IgD-negative memory B cell (primary cell): ENCODE data around the gene MEG3. TPM values are rescaled to one million over a fixed set of nuclear protein-coding genes. Genes with fewer than 3 reads are reported as not detected.

ENCODE experiments used
- H3K27ac Mint-ChIP-seq, 3 donors: one replicate each; pipeline ENCODE4 v1.8.0; 2020 to 2022; ENCODE audit warnings: mild to moderate bottlenecking in 3 of 3, mixed read lengths in 3 of 3, moderate library complexity in 1 of 3
- H3K27me3 Mint-ChIP-seq: one replicate; pipeline ENCODE4 v1.8.0; 2021; ENCODE audit warnings: mixed read lengths
- H3K36me3 Mint-ChIP-seq: one replicate; pipeline ENCODE4 v1.8.0; 2020; ENCODE audit warnings: mild to moderate bottlenecking, mixed read lengths
- H3K4me1 Mint-ChIP-seq, 3 donors: one replicate each; pipeline ENCODE4 v1.8.0; 2020 to 2022; ENCODE audit warnings: mixed read lengths in 3 of 3, mild to moderate bottlenecking in 1 of 3
- H3K4me3 Mint-ChIP-seq, 4 donors: one replicate each; pipeline ENCODE4 v1.8.0; 2020 to 2022; ENCODE audit warnings: mild to moderate bottlenecking in 4 of 4, mixed read lengths in 4 of 4, moderate library complexity in 3 of 4
- H3K9me3 Mint-ChIP-seq, 3 donors: one replicate each; pipeline ENCODE4 v1.8.0; 2020 to 2021; ENCODE audit warnings: mixed read lengths in 3 of 3, mild to moderate bottlenecking in 1 of 3
- polyA plus RNA-seq: library from polyadenylated mRNA; unstranded; fragments of 300-500 nt; fragmentation: Illumina TruSeq; gene quantifications from one replicate; pipeline ENCODE4 v1.2.3, GENCODE V29; 2021

Gene MEG3
- polyA plus RNA-seq, 1 donor from 2014 or later = not detected

GRCh38 chr14:100887728-100888335 lies 61.9 kb downstream of the MEG3 start:
- no peak overlapping the region for H3K27ac Mint-ChIP-seq
- H3K4me1 Mint-ChIP-seq = no peaks in the 10 kb centered on the region
- H3K4me3 Mint-ChIP-seq = no peak overlapping the region
- H3K9me3 Mint-ChIP-seq = peaks cover 0 to 6% (median 2%) of the 10 kb centered on the region in 3 donors
- peaks cover 2% of the 10 kb centered on the region for H3K36me3 Mint-ChIP-seq
- no peaks in the 10 kb centered on the region for H3K27me3 Mint-ChIP-seq

DNA sequence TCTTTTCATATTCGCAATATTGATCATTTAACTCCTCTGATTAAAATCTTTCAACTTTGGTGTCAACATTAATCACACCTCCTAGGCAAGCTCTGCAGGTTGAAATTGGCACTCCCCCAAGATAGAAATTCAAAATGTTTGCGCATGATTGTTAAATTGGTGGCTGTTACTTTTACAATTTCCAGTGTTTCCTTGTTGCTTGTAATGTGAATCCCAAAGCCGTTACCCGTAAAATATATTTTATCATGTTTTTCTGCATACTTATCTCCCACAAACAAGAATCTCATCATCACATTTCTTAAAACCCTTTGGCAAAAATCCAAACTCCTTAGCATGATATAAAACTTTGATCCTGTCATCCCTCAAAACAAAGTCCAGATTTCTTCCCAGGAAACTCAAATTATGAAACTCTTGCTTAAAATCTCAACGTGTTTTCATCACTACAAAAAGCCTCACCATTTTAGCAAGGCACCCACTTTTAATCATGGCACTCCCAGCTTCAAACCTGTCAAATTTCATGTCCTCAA lies 62.9 kb downstream of the MEG3 start:
- Mint-ChIP-seq H3K9me3 (peaks cover 0 to 6% (median 0%) of the 10 kb centered on the region in 3 donors), H3K27me3 (no peaks in the 10 kb centered on the region), H3K27ac (no peak overlapping the region), H3K4me3 (no peak overlapping the region), H3K4me1 (no peaks in the 10 kb centered on the region), H3K36me3 (peaks cover 2% of the 10 kb centered on the region)

DNA sequence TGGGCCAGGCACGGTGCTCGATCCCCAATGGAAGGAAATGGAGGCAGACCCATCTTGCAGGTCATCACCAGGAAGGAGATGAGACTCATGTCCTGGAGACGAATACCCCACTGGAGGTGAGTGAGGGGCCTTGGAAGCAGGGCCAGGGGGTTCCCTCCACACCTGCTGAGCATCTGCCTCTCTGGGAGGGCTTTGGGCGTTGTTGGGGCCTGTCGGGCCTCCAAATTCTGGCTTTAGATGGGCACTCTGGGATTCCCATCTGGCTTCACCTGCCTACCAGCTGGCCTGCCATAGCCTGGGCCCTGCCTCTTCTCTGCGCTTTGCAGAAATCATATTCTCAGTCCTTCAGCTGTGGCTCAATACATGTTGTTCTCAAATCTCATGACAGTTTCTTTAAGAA lies 63.7 kb downstream of the MEG3 start:
- peak overlapping the region in 1 of 3 donors; percentile 76 for H3K27ac Mint-ChIP-seq
- peaks cover 2% of the 10 kb centered on the region for H3K36me3 Mint-ChIP-seq
- peak overlapping the region in 1 of 4 donors; percentile 85 for H3K4me3 Mint-ChIP-seq
- H3K4me1 Mint-ChIP-seq = no peaks in the 10 kb centered on the region
- H3K27me3 Mint-ChIP-seq = no peaks in the 10 kb centered on the region
- H3K9me3 Mint-ChIP-seq = peaks cover 0 to 6% (median 0%) of the 10 kb centered on the region in 3 donors

GRCh38 chr14:100890061-100890850 lies 64.3 kb downstream of the MEG3 start:
- Mint-ChIP-seq H3K27me3 (peaks cover 1% of the 10 kb centered on the region), H3K9me3 (peaks cover 0 to 7% (median 0%) of the 10 kb centered on the region in 3 donors), H3K4me1 (no peaks in the 10 kb centered on the region), H3K27ac (no peak overlapping the region), H3K36me3 (peaks cover 2% of the 10 kb centered on the region), H3K4me3 (no peak overlapping the region)

GRCh38 chr14:100891051-100891450 lies 65.1 kb downstream of the MEG3 start:
- Mint-ChIP-seq H3K36me3 (no peaks in the 10 kb centered on the region), H3K27me3 (peaks cover 3% of the 10 kb centered on the region), H3K4me1 (no peaks in the 10 kb centered on the region), H3K4me3 (no peak overlapping the region), H3K9me3 (peaks cover 0 to 6% (median 0%) of the 10 kb centered on the region in 3 donors), H3K27ac (no peak overlapping the region)

DNA sequence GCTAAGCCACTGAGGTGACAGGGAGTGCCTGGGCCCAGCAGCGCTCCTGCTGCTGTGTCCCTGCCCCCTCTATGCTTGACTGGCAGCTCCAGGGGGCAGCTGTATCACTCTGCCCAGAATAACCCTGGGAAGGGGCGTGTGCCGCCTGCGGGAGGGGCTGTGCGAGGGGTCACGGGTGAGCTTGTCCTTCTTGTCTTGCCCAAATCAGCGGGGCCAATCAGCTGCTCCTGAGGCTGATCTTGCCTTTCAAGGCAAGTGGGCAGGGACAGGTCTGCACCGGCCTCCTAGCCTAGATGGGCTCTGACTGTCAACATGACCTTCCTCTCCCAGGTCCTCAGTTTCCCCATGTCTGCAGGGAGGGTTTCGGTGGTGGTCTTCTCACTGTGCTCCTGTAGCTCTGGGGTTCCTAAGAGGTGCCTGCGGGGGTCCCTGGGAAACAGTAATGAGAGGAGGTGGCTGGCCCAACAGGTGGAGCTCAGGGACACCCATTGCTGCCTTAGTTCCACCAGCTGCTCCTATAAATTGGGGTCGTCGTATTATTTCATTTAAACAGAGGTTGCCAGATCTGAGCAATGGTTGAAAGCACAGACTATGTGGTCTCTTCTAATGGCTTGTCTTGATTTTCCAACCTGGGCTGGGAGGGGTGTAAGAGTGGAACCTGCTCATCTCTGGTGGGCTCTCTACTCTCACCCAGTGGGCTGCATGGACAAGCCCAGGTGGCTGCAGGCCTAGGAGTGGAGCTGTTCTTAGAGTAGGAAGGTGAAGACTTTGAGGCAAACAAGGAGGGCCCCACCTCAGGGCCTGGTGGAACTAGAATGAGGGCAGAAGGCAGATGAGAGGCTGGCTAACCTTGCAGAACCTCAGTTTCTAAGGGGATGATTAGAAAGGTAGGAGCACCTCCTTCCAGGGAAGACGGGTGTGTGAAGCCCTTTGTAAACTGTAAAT lies 65.9 kb downstream of the MEG3 start:
- H3K27me3 Mint-ChIP-seq = peaks cover 3% of the 10 kb centered on the region
- H3K4me1 Mint-ChIP-seq = no peaks in the 10 kb centered on the region
- H3K4me3 Mint-ChIP-seq = no peak overlapping the region
- peaks cover 0 to 6% (median 0%) of the 10 kb centered on the region in 3 donors for H3K9me3 Mint-ChIP-seq
- no peaks in the 10 kb centered on the region for H3K36me3 Mint-ChIP-seq
- H3K27ac Mint-ChIP-seq = no peak overlapping the region

- Mint-ChIP-seq H3K27me3 (peaks cover 5% of the 10 kb centered on the region), H3K4me3 (no peak overlapping the region), H3K27ac (no peak overlapping the region), H3K4me1 (no peaks in the 10 kb centered on the region), H3K36me3 (no peaks in the 10 kb centered on the region), H3K9me3 (peaks cover 0 to 6% (median 0%) of the 10 kb centered on the region in 3 donors)
Measured at GRCh38 chr14:100892496-100893227, 66.7 kb downstream of the MEG3 start.

DNA sequence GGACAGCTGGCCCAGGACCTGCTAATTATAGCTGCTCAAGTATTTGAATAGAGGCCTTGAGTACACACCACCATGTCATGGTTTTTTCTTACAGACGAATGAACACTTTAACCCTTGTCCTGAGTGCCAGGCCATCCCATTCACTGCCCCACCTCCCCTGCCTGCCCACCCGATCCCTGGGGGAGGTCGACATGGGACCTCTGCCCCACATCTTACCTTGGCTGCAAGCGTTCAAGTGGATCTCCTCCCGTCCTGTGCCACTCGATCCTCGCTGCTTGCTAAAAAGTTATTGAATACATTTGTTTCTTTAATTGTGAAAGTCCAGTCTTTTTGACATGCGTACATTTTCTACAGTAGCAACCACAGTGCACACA lies 67.3 kb downstream of the MEG3 start:
- H3K4me3 Mint-ChIP-seq = no peak overlapping the region

GRCh38 chr14:100893760-100894159 lies 67.8 kb downstream of the MEG3 start:
- Mint-ChIP-seq H3K27ac (no peak overlapping the region), H3K4me1 (no peaks in the 10 kb centered on the region), H3K36me3 (no peaks in the 10 kb centered on the region), H3K27me3 (peaks cover 6% of the 10 kb centered on the region), H3K9me3 (peaks cover 0 to 6% (median 0%) of the 10 kb centered on the region in 3 donors), H3K4me3 (no peak overlapping the region)

More for the DNA sequence above, 67.3 kb downstream of the MEG3 start:
- peaks cover 0 to 6% (median 0%) of the 10 kb centered on the region in 3 donors for H3K9me3 Mint-ChIP-seq
- H3K4me1 Mint-ChIP-seq = no peaks in the 10 kb centered on the region
- H3K27ac Mint-ChIP-seq = no peak overlapping the region
- peaks cover 5% of the 10 kb centered on the region for H3K27me3 Mint-ChIP-seq
- no peaks in the 10 kb centered on the region for H3K36me3 Mint-ChIP-seq

GRCh38 chr14:100894416-100894815 lies 68.5 kb downstream of the MEG3 start:
- Mint-ChIP-seq H3K36me3 (no peaks in the 10 kb centered on the region), H3K27ac (no peak overlapping the region), H3K9me3 (peaks cover 0 to 4% (median 0%) of the 10 kb centered on the region in 3 donors), H3K4me1 (no peaks in the 10 kb centered on the region), H3K4me3 (no peak overlapping the region), H3K27me3 (peaks cover 12% of the 10 kb centered on the region)

GRCh38 chr14:100895411-100895810 lies 69.5 kb downstream of the MEG3 start:
- Mint-ChIP-seq H3K4me3 (no peak overlapping the region), H3K4me1 (no peaks in the 10 kb centered on the region), H3K27ac (no peak overlapping the region), H3K36me3 (no peaks in the 10 kb centered on the region), H3K27me3 (peaks cover 20% of the 10 kb centered on the region), H3K9me3 (peaks cover 0 to 4% (median 0%) of the 10 kb centered on the region in 3 donors)

- Mint-ChIP-seq H3K27me3 (peaks cover 26% of the 10 kb centered on the region), H3K4me3 (no peak overlapping the region), H3K4me1 (no peaks in the 10 kb centered on the region), H3K27ac (no peak overlapping the region), H3K36me3 (no peaks in the 10 kb centered on the region), H3K9me3 (peaks cover 0 to 4% (median 0%) of the 10 kb centered on the region in 3 donors)
Measured at GRCh38 chr14:100896369-100897060, 70.6 kb downstream of the MEG3 start.

DNA sequence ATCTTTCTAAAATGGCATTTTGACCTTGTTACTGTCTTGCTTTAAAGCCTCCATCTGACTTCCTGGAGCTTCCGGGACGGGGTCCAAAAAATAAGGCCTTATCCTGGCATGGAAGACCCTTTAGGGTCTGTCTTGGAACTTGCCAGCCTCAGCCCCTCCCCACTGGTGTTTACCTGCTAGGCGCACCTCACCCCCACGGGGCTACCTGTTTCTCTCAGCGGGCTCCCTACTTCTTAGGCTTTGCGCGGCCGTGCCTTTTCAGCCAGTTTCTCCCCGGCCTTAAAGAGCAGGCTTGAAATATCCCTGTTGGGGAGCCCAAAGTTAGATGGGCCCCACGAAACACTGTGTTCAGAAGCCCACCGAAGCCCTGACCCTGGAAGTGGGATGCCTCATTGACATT lies 72.5 kb downstream of the MEG3 start:
- no peak overlapping the region for H3K27ac Mint-ChIP-seq
- H3K27me3 Mint-ChIP-seq = peaks cover 36% of the 10 kb centered on the region
- no peaks in the 10 kb centered on the region for H3K36me3 Mint-ChIP-seq
- no peaks in the 10 kb centered on the region for H3K4me1 Mint-ChIP-seq
- H3K4me3 Mint-ChIP-seq = no peak overlapping the region
- H3K9me3 Mint-ChIP-seq = peaks cover 0 to 2% (median 0%) of the 10 kb centered on the region in 3 donors
